IMR-90 (cell line): Measurements from ENCODE around the gene MRPL40. TPM values are rescaled to one million over a fixed set of nuclear protein-coding genes. Genes with fewer than 3 reads are reported as not detected.

Experiments
- ATAC-seq: fragments of 200-7000 bp; cut with Tn5 transposase; 2 replicates; pipeline ENCODE4 v1.9.1; 2020; ENCODE audit warnings: low read depth, mild to moderate bottlenecking, moderate library complexity
- BruUV-seq: library from RNA; stranded (reverse); fragments of 400-500 nt; replicated peaks from 2 replicates; lab custom pipeline; 2021; lab: Mats Ljungman, UMichigan
- CTCF ChIA-PET: fragments of 300-600 bp; formaldehyde crosslinking; extraction: SDS; loops from one replicate; lab custom pipeline; 2021; ENCODE audit warnings: antibody characterized with exemption; lab: Yijun Ruan, JAX
- POLR2A ChIA-PET: fragments of 300-600 bp; sonication (Branson Sonifier 250); formaldehyde crosslinking; loops from one replicate; lab custom pipeline; 2022; ENCODE audit warnings: antibody characterized with exemption; ENCODE audit not compliant: unreplicated experiment; lab: Charles Lee
- DNase-seq: peaks from one replicate; pipeline ENCODE4 v3.0.0; 2013
- H2AFZ ChIP-seq: replicated peaks from 2 replicates; pipeline ENCODE3; 2013; ENCODE audit warnings: low read length, mild to moderate bottlenecking; ENCODE audit not compliant: poor library complexity
- H2AK5ac ChIP-seq: 2 replicates; pipeline ENCODE4 v1.6.1; 2013; ENCODE audit warnings: low read depth, low read length, inconsistent platforms
- H2AK9ac ChIP-seq: replicated peaks from 2 replicates; pipeline ENCODE3; 2013; ENCODE audit warnings: mild to moderate bottlenecking, low read depth, low read length, moderate library complexity; ENCODE audit not compliant: poor library complexity
- H2BK120ac ChIP-seq: 2 replicates; pipeline ENCODE4 v1.6.1; 2013; ENCODE audit warnings: low read depth, low read length, inconsistent platforms
- H2BK15ac ChIP-seq: 3 replicates; pipeline ENCODE4 v1.6.1; 2013; ENCODE audit warnings: low read depth, low read length, inconsistent platforms
- H2BK20ac ChIP-seq: 2 replicates; pipeline ENCODE4 v1.6.1; 2013; ENCODE audit warnings: low read depth, mild to moderate bottlenecking, inconsistent platforms, low read length, moderate library complexity
- H2BK5ac ChIP-seq: 2 replicates; pipeline ENCODE4 v1.6.1; 2013; ENCODE audit warnings: mild to moderate bottlenecking, low read depth, low read length, inconsistent platforms; ENCODE audit not compliant: poor library complexity, severe bottlenecking
- H3K14ac ChIP-seq: replicated peaks from 2 replicates; pipeline ENCODE4 v1.6.1; 2013; ENCODE audit warnings: low read depth, low read length, inconsistent platforms
- H3K18ac ChIP-seq: 2 replicates; pipeline ENCODE4 v1.6.1; 2013; ENCODE audit warnings: low read depth, low read length, control low read depth
- H3K23ac ChIP-seq: 2 replicates; pipeline ENCODE4 v1.6.1; 2013; ENCODE audit warnings: low read depth, low read length, inconsistent platforms
- H3K27ac ChIP-seq: 2 replicates; pipeline ENCODE4 v1.5.1; 2013; ENCODE audit warnings: mild to moderate bottlenecking, control low read depth, low read length; ENCODE audit not compliant: insufficient read depth
- H3K27me3 ChIP-seq: 2 replicates; pipeline ENCODE4 v1.6.1; 2013; ENCODE audit warnings: low read length; ENCODE audit not compliant: control insufficient read depth, insufficient read depth
- H3K36me3 ChIP-seq: 2 replicates; pipeline ENCODE4 v1.6.1; 2013; ENCODE audit warnings: low read length, mixed read lengths; ENCODE audit not compliant: control insufficient read depth, insufficient read depth
- H3K4ac ChIP-seq: 2 replicates; pipeline ENCODE4 v1.6.1; 2013; ENCODE audit warnings: low read depth, low read length, inconsistent platforms
- H3K4me1 ChIP-seq: 2 replicates; pipeline ENCODE4 v1.6.1; 2013; ENCODE audit warnings: low read length, mixed read lengths; ENCODE audit not compliant: control insufficient read depth, insufficient read depth
- H3K4me2 ChIP-seq: 2 replicates; pipeline ENCODE4 v1.6.1; 2013; ENCODE audit warnings: low read depth, mild to moderate bottlenecking, control low read depth, low read length, moderate library complexity
- H3K4me3 ChIP-seq: 2 replicates; pipeline ENCODE4 v1.5.1; 2013; ENCODE audit warnings: low read depth, mild to moderate bottlenecking, control low read depth, low read length, moderate library complexity; ENCODE audit not compliant: insufficient read depth
- H3K56ac ChIP-seq: 2 replicates; pipeline ENCODE4 v1.6.1; 2013; ENCODE audit warnings: low read length, inconsistent platforms; ENCODE audit not compliant: insufficient read depth; ENCODE audit errors: extremely low read depth
- H3K79me1 ChIP-seq, 2 experiments: 2 replicates each; pipeline ENCODE4 v1.6.1; 2013; ENCODE audit warnings: low read length in 2 of 2, inconsistent platforms in 1 of 2, low read depth in 1 of 2
- H3K9ac ChIP-seq: 2 replicates; pipeline ENCODE4 v1.6.1; 2013; ENCODE audit warnings: low read depth, low read length, control low read depth
- H3K9me1 ChIP-seq: 2 replicates; pipeline ENCODE4 v1.6.1; 2013; ENCODE audit warnings: low read length, inconsistent platforms; ENCODE audit not compliant: insufficient read depth
- H3K9me3 ChIP-seq: 2 replicates; pipeline ENCODE4 v1.6.1; 2013; ENCODE audit warnings: low read length; ENCODE audit not compliant: control insufficient read depth, insufficient read depth
- H4K20me1 ChIP-seq: 2 replicates; pipeline ENCODE4 v1.6.1; 2013; ENCODE audit warnings: low read length, inconsistent platforms; ENCODE audit not compliant: insufficient read depth
- H4K5ac ChIP-seq: 2 replicates; pipeline ENCODE4 v1.6.1; 2013; ENCODE audit warnings: mild to moderate bottlenecking, low read depth, low read length, control low read depth
- H4K8ac ChIP-seq, 2 experiments: 2 replicates each; pipeline ENCODE4 v1.6.1; 2013; ENCODE audit warnings: low read depth in 2 of 2, low read length in 2 of 2, control low read depth in 1 of 2, inconsistent platforms in 1 of 2
- H4K91ac ChIP-seq: 2 replicates; pipeline ENCODE4 v1.6.1; 2013; ENCODE audit warnings: low read depth, low read length, inconsistent platforms; ENCODE audit not compliant: insufficient read depth
- BHLHE40 ChIP-seq: fragments of 150-350 bp; IDR thresholded peaks from 2 replicates; pipeline ENCODE4 v1.6.1; 2016; ENCODE audit warnings: mild to moderate bottlenecking, low read depth, low read length
- CEBPB ChIP-seq: IDR thresholded peaks from 2 replicates; pipeline ENCODE4 v1.6.1; 2012; ENCODE audit warnings: low read depth, low read length, improper control_type of control experiment
- CHD1 ChIP-seq: IDR thresholded peaks from 2 replicates; pipeline ENCODE4 v1.6.1; 2012; ENCODE audit warnings: low read depth, low read length, improper control_type of control experiment
- WGBS, 2 experiments: methylation state at CpG; one replicate each; pipeline versions ENCODE4 v1.1.5 to v1.1.7; 2013; ENCODE audit warnings: missing lambda C conversion rate in 2 of 2; ENCODE audit not compliant: insufficient read length in 1 of 2; ENCODE audit errors: extremely low coverage in 2 of 2; 5-methylcytosine and 5-hydroxymethylcytosine counted together
- dilution Hi-C: fragments of 300-500 bp; cut with HindIII; formaldehyde crosslinking; loops from one replicate; pipeline ENCODE4 v1.14.3; 2018; ENCODE audit warnings: low sequenced_read_pairs; ENCODE audit not compliant: unreplicated experiment
- in situ Hi-C: fragments of 300-500 bp; cut with MboI; formaldehyde crosslinking; loops from 3 replicates; pipeline ENCODE4 v1.14.3; 2019; ENCODE audit warnings: low sequenced_read_pairs, inconsistent platforms, mixed read lengths
- intact Hi-C: fragments of 100-400 bp; cut with micrococcal nuclease; formaldehyde crosslinking; loops from 2 replicates; pipeline ENCODE4 v1.10.0; 2022
- polyA plus RNA-seq, 3 experiments: library from polyadenylated mRNA; depleted of rRNA; stranded (reverse); fragments of >200 nt; gene quantifications; 2 replicates each; pipeline ENCODE4 v1.2.3, GENCODE V29; 2012; ENCODE audit warnings: low replicate concordance in 1 of 3
- total RNA-seq: library from RNA; depleted of rRNA; stranded (reverse); fragments of >200 nt; gene quantifications from 2 replicates; pipeline ENCODE4 v1.2.3, GENCODE V29; 2012

Gene MRPL40
- total and polyA plus RNA-seq, 2 of the 4 experiments (the other 2 are of a cell fraction): 36.7 to 37.5 TPM

GRCh38 chr22:19482297-19482696, 50.0 kb downstream of the MRPL40 start:
- no peak overlapping the region for H2AK5ac ChIP-seq
- in situ Hi-C loops: no loop called here
- ATAC-seq (no peak), DNase-seq (no peak)
- H3K79me1 ChIP-seq: peaks cover 17 to 35% of the 10 kb centered on the region in 2 experiments; a peak in 3 of 4 replicates
- CTCF ChIA-PET: no interaction called here
- no peak overlapping the region for H3K14ac ChIP-seq
- H3K4ac ChIP-seq: no peak overlapping the region
- intact Hi-C loops: no loop called here
- H4K20me1 ChIP-seq: peaks cover 5% of the 10 kb centered on the region; the same call in 1 of the 2 replicates
- peaks cover 1% of the 10 kb centered on the region; the same call in 1 of the 2 replicates for H3K36me3 ChIP-seq
- H3K4me2 ChIP-seq: no peak overlapping the region
- POLR2A ChIA-PET: no interaction called here
- H2BK120ac ChIP-seq: no peak overlapping the region
- no peak overlapping the region for H2BK20ac ChIP-seq
- H4K5ac ChIP-seq: no peak overlapping the region
- H4K91ac ChIP-seq: no peak overlapping the region
- H3K27ac ChIP-seq: no peak overlapping the region
- no peak overlapping the region for H2BK15ac ChIP-seq
- no peak overlapping the region for H2AFZ ChIP-seq
- no peaks in the 10 kb centered on the region for H3K27me3 ChIP-seq
- no peak overlapping the region for H3K18ac ChIP-seq
- H2BK5ac ChIP-seq: no peak overlapping the region
- dilution Hi-C loops: no loop called here
- H3K9me1 ChIP-seq: 0 out of 2 replicates have a peak, but pooled peaks cover 3% of the 10 kb centered on the region
- 100% methylated on average over 4 of the region's 9 CpGs; no CpG with 5 or more reads in 1 of the 2 experiments for WGBS, 2 experiments
- no peak overlapping the region for H4K8ac ChIP-seq
- peaks cover 3% of the 10 kb centered on the region for H3K4me1 ChIP-seq
- no TSS peak for BruUV-seq
- H3K4me3 ChIP-seq: no peak overlapping the region
- TF ChIP-seq BHLHE40: no peak
- no peak for TF ChIP-seq CEBPB
- TF ChIP-seq CHD1: no peak
- no peaks in the 10 kb centered on the region for H3K9me3 ChIP-seq
- H2AK9ac ChIP-seq: no peak overlapping the region
- no peak overlapping the region for H3K56ac ChIP-seq
- H3K9ac ChIP-seq: no peak overlapping the region
- H3K23ac ChIP-seq: no peak overlapping the region
